Skeletal muscle cell (primary cell): ENCODE measurements around the gene ERGIC1.

Experiments
- DNase-seq: peaks from one replicate; pipeline ENCODE4 v3.0.0-alpha.2; 2010; ENCODE audit warnings: low read depth
- H3K4me3 ChIP-seq: 2 replicates; pipeline ENCODE4 v1.5.1; 2011; ENCODE audit warnings: low read depth, mild to moderate bottlenecking, control low read depth, low read length, moderate library complexity

The ERGIC1 gene

DNA sequence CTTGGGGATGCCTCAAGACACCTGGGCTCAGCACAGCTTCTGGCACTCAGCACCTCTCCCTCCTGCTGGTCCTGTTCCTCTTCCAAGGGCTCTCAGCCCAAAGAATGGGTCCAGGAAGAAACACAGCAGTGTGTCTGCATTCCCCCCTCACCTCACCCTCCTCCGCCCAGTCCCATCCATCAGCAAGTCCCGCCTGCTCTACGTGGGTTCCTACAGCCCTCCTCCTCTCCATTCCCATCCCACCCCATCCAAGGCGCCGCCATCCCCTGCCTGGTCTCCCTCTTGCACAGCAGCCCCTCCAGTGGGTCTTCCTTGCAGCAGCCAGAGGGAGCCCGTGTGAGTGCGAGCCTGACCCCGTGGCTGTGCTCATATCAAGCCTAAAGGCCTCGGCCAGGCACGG lies 72.8 kb downstream of the ERGIC1 start:
- DNase-seq, result no peak

DNA sequence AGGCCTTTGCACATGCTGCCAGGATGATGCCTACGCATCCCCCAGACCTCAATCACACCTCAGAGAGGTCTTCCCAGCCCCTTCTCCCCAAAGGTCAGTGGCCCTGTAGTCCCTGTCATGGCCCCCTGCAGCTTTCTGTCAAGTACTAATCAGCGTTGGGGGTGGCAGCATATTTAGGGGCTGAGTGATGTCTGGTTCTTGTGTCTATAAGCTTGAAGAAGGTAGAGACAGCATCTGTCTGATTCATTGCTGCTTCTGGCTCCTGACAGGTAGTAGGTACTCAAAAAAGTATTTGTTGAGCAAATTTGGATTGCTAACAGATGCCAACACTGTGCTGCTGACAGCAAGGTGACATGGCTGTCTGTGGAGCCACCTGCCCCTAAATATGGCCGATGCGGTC lies 73.6 kb downstream of the ERGIC1 start:
- no peak for DNase-seq
- H3K4me3 ChIP-seq, result no peak overlapping the region

More for the DNA sequence above, 72.8 kb downstream of the ERGIC1 start:
- no peak overlapping the region for H3K4me3 ChIP-seq

DNA sequence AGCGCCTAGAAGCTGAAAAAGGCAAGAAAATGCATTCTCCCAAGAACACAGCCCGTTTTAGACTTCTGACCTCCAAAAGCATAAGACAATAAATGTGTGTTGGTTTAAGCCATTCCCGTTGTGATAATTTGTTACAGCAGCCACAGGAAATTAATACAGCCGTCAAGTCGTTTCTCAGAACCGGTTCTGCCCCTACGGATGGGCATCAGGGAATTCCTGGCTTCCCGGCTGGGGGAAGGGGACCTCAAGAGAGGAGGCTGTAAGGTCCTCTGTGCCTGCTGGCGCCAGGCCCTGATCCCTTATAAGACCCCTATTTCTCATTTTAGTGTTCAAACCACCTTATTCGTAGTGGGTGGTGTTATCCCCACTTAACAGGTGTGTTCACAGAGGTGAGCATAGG lies 74.6 kb downstream of the ERGIC1 start:
- no peak overlapping the region for H3K4me3 ChIP-seq
- no peak for DNase-seq

DNA sequence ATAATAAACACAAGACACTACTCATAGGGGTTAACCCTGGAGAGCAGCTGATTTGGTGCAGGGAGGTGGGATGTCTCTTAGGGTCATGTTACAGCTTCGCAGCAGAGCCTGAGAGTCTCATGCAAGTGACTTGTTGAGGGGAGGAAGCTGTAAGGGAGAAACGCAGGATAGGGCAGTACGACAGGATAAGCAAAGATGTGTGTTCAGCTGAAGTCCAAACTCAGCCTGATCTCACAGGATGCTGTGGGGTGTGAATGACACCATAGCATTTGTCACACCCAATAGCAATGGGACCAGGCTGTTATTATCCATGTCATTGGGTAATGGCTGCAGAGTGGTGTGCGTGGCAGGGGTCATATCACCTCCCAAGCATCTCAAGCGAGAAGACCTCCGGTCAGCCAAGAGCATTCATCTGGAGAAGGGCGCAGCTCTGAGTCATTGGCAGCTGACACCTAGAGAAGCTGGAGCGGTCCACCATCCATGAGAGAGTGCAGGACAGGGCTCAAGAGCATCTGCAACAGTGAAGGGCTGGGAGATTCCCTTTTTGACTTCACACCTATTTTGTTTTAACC lies 76.0 kb downstream of the ERGIC1 start:
- peak; percentile 92 for DNase-seq
- no peak overlapping the region for H3K4me3 ChIP-seq

DNA sequence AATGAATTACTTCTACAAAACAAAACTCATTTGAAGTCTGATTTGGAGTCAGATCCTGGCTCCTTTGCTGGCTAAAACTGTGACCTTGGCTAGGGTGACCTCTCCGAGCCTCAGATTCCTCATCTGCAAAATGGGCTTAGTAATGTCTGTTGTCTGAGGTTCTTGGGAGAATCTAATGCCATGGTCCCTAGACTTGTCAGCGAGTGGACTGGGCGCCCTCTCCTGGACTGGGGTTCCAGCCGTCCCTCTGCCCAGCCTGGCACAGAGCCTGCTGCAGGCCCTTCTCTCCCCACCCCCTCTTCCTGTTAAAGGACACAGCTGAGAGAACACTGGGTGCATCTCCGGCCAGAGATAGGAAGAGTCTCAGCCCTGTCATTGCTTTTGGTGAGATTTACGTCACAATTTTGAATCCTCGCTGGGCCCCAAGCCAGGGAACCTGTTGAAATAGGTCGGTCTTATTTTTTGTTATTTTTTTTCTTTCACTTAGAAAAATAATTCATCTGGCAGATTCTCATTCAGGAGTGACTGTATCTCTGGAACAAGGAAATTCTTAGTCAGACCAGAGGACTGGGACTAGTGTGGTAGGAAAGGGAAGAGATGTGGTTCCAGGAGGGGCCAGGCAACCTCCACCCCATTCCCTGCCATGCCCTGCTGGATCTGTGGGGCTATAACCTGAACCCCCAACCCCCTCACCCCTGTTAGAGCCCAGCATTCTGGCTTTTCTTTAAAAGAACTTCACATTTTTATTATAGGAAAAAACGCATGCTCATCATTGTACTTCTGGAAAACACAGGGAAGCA lies 77.0 kb downstream of the ERGIC1 start:
- DNase-seq, result peak; percentile 94
- H3K4me3 ChIP-seq, result no peak overlapping the region

DNA sequence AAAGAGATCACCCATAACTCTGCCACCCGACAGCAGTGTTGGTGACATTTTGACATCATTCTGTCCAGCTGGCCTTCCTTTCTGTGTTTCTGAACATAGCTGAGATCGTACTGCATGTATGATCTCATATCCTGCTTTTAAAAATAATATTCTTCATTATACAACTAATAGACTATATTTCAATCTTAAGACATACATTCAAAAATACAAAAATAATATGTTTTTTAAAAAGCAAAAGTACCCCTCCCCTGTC lies 77.5 kb downstream of the ERGIC1 start:
- no peak for DNase-seq

DNA sequence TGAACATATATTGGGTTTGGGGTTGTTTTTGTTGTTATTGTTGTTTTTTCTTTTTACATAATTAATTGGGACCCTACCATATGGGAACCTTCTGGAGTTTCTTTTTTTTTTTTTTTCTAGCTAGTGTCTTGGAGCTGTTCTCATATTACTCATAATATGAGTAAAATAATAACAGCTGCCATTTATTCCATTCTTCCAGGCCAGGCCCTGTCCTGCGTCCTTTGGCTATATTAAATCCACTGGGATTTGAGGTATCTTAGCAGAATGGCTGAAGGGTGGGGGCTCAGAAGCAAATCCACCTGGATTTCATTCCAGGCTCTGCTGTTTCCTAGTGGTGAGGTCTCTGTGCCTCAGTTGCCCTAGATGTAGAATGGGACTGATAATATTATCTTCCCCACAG lies 77.9 kb downstream of the ERGIC1 start:
- no peak for DNase-seq
- H3K4me3 ChIP-seq, result no peak overlapping the region

More for the DNA sequence above, 77.5 kb downstream of the ERGIC1 start:
- H3K4me3 ChIP-seq, result no peak overlapping the region

DNA sequence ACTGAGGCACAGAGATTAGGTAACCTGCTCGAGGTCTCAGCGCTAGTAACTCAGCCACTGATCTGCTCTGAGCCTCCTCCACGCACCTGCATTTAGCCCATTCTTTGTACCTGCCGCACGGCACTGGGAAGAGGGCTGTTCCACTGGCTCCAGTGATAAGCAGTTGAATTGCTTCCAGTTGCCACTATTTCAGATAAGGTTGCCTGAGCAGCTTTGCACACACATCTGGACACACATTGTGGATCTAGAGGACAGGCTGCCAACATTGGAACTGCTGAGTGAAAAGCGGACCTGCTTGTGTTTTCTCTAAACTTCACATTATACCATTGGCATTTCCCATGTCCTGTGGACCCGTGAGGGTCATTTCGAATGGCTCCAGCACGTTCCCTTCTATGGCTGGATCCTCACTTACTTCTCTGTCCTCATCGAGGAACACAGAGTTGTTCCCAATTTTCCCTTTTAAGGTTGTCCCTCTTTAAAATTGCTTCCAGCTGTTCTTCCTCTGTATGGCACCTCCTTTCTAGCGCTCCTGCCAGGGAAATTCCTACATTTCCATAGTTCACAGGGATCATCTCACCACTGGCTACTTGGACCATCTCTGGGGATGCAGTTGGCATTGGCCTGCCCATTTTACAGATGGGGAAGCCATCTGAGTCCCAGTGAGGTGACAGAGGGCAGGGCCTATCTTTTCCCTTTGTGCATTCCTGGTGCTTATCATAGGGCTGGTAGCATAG lies 79.2 kb downstream of the ERGIC1 start:
- DNase-seq, result no peak

DNA sequence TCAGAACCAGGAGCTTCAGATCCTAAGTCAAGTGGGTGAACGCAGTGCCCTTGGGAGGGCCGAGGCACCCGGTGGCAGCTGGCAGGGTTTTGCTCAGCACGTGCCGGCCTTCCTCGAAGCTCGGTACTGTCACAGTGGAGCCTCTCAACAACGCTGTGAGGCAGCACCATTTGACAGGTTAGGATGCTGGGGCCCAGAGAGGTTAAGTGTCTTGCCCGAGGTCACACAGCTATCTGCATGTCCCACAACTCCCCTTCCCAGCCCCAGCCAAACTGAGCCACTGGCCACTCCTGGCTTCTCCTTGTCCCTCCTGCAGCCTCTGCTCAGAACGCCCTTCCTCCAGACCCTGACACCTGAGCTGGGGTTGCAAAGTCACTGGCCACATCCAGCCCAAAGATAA lies 81.5 kb downstream of the ERGIC1 start:
- no peak overlapping the region for H3K4me3 ChIP-seq

More for the DNA sequence above, 79.2 kb downstream of the ERGIC1 start:
- H3K4me3 ChIP-seq, result no peak overlapping the region

DNA sequence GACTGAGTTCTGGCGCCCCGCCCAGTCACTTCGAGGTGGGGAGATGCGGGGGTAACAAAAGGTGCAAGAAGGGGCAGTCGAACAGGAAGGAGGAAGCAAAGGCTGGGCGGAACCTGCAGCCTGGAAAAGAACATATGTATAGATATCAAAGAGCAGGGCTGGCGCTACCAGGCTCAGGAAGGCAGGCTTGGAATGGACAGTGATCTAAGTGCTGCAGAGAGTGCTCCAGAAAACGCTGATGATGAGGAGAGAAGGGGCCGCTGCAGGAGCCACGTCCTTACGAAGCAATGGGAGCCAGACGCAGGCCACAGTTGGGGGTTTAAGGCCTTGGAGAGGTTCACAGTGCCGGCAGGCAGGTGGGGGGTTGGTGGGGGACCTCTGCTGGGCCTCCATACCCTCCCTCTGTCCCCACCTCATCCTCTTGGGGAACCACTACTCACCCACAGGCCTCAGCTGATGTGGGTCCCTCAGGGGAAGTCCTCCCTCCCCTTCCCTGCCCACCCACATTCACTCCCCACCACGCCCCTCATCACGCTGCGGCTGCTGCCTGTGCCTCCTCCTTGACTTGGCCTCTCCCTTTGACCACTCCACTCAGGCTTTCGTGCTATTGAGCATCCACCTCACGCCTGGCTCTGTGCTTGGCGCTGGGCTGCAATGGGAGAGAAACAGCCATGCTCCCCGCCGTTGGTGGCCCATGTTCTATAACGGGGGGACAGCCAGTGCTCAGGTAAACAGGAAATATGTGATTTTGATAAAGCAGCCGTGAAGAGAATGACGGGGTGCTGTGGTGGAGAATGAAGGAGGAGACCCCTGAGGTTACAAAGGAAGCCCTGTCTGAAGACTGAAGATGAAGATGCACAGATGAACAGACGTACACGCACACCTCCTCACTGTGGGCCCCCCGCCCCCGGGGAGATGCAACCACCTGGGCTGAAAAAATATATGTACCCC lies 84.6 kb downstream of the ERGIC1 start:
- DNase-seq, result no peak
- no peak overlapping the region for H3K4me3 ChIP-seq

More for the DNA sequence above, 81.5 kb downstream of the ERGIC1 start:
- DNase-seq, result no peak

DNA sequence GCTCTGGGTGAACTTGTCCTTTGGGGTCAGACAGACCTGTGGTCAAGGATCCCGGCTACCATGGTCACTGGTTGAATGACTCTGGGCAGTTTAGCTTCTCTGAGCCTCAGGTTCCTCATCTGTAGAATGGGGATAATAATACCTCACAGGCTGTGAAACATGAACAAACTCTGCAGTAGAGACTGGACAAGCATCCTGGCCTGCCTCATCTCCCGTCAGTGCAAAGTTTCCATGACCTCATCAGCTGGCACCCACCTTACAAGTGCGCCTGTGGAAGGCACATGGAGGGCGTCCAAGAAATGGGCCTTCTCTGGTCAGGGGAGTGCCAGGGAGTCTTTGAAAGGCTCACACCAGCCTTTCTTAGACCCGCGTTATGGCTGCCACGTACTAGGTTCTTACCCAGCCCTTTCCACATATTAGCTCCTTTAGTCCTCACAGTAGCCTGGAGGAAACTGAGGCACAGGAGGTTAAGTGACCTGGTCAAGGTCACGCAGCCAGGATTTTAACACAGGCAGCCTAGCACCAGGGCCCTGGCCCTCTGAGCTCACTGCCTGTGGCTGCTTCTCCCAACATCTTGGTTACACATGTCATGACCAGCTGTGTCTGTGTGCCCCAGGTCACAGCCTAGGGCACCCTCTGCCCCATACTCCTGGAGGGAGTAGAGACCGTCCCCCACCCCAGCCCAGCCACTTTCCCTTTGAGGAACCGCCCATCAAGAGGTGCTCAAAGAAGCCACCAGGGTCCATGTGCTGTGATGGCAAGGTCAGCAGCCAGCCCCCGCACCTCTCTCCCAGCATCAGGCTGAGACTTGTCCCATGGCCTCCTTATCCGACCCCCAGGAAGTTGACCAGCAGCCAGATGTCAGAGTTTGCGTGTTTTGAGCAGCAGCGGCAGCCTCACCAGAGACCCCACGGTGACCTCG lies 85.7 kb downstream of the ERGIC1 start:
- no peak for DNase-seq
- H3K4me3 ChIP-seq, result no peak overlapping the region

DNA sequence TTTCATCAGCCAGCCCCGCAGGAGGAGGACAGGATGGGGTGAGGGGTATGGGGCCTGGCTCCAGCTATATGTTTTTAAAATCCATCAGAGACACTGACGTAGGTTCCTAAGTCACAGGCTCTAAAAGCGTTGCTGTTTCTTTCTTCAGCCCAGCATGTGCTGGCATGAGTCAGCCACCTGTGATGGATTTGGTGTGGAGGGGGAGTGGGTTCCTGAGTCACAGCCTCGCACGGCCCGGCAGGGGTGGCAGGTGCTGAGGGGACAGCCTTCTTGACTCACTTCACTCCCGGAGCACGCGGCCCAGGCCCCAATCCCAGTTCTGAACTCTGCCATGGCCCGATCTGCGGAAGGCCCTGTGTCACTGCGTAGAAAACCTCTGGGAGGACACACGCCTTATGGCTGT lies 86.4 kb downstream of the ERGIC1 start:
- no peak overlapping the region for H3K4me3 ChIP-seq
- peak; percentile 96 for DNase-seq

DNA sequence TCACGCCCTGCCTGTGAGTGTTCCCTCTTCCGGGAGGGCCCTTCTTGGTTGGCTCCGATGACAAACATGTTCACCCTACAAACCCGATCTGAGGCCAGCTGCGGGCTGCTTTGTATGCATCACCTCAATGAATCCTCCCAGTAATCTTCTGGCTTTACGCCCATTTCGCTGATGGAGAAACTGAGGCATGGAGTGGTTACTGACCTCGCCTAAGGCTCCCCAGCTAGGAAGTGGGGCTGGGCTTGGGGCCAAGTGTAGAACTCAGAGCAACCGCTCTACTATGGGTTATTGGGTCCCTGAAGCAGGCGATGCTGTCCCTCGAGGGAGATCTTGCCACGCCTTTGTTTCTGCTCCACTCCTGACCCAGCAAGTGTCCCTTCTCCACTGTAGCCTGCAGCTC lies 86.9 kb downstream of the ERGIC1 start:
- H3K4me3 ChIP-seq, result no peak overlapping the region
- DNase-seq, result no peak

DNA sequence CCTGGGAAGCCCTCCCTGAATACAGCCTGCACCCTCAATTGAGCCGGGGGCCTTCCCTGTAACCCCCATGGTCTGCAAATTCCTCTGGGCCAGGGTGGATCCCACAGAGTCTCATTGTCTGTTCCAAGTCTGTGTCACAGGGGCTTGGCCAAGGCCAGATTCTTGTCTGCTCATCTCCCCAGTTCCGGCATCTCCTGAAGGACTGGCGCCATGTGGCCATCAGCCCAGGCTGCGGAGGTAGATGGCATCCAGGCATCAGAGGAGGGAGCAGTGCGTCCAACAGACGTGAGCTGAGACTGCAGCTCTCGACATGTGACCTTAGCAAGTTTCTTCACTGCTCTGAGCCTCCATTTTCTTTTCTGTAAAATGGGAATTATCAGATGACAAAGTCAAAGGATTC lies 87.9 kb downstream of the ERGIC1 start:
- DNase-seq, result no peak

DNA sequence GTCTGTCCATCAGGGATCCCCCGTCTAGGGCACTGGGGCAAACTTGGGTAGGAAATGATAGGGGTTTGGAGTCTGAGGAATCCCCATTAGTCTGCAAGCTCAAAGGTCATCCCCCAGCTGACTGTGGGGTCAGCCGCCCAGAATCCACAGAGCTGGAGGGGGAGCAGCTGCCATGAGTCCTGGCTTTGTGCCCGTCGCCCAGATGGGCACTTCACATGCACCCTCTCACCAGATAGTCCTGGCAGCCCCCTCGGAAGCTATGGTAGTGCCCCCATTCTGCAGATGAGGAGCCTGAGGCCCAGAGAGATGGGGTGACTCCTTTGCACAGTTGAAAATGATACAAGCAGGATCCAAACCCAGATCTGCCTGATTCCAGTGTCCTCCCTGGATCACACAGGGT lies 89.5 kb downstream of the ERGIC1 start:
- DNase-seq, result no peak
- H3K4me3 ChIP-seq, result no peak overlapping the region

More for the DNA sequence above, 87.9 kb downstream of the ERGIC1 start:
- H3K4me3 ChIP-seq, result no peak overlapping the region

DNA sequence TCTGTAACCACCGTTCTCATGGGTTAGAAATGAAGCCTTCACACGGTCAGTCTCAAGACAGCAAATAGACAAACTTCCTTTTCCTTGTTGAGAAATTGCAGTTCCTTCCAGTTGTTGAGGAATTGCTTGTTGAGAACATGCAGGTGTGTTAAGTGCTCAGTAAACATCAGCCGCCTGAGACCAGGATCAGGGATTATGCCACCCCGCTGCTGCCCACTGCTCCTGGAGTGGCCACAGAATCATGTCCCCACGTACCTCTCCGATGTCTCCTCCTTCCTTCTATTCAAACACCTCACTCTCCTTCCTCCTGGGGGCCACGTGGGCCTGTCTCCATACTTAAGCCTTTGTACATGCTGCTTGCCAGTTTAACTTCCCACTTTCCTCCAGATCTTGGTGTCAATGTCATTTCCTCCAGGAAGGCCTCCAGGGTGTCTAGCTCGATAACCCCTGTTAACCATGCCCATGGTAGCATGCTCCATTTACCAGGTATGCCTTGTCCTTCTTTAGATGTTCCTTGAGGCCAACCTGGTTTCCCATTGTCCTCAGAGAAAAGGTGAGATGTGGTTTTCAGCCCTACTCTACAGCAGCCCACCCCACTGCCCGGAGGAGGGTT lies 91.4 kb downstream of the ERGIC1 start:
- no peak for DNase-seq
- no peak overlapping the region for H3K4me3 ChIP-seq

DNA sequence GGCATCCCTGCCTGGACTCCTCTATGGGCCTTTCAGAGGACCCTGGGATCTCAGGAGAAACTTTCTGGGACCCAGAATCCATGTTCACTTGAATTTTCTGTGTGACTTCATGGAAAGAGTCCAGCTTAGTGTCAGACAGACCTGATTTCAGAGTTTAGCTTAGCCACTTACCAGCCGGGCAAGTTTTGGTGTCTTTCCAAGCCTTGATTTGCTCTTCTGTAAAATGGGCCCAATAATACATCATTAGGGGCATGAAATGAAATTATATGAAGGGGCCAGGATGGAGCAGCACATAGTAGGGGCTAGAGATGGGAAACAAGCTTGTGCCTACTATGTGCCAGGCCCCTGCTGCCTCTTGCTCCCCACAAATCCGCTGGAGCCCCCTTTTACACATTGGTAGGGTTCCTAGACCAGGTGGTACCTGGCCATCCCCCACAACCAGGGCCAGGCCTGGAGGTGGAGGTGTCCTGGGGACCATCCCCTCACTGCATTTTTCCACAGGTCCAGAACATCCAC lies 92.0 kb downstream of the ERGIC1 start:
- no peak overlapping the region for H3K4me3 ChIP-seq
- DNase-seq, result no peak

DNA sequence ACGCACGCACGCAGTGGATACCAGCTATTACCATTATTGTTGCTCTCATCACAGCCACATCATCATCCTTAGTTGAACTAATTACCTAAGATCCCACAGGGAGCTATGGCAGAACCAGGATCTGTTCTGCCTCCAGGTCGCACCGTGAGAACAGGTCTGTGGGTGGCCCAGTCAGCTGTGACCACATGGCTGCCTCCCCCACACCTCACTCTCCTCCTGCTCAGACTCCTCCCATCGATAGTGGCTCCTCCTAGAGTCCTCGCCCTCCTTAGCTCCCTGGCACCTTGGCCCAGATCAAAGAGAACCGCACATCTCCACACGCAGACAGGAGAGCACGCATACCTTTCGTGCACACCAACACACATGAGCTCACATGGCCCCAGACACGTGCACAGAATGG lies 92.7 kb downstream of the ERGIC1 start:
- no peak overlapping the region for H3K4me3 ChIP-seq
- no peak for DNase-seq
